Measurements from ENCODE around the gene RPS6KA3. TPM values are rescaled to one million over a fixed set of nuclear protein-coding genes. Genes with fewer than 3 reads are reported as not detected.
A peak's percentile ranks its signal among the peaks of the same experiment; 100 is the strongest.

RPS6KA3 gene
- total and polyA plus RNA-seq, 9 of the 15 experiments (the other 6 are each of a cell fraction or from before 2014, with no cell fraction given), result 10.9 to 61.9 (median 37.4) TPM

GRCh38 chrX:20159797-20160385 lies 106.8 kb downstream of the RPS6KA3 start:
- Histone ChIP-seq H3K36me3 (ENCODE audit: control insufficient read depth, insufficient read depth, low read length) (peaks cover 62% of the 10 kb centered on the region), H3K27me3 (ENCODE audit: control insufficient read depth in 2 of 2, insufficient read depth in 2 of 2, low read length in 2 of 2) (no peaks in the 10 kb centered on the region), H3K79me2 (ENCODE audit: control insufficient read depth, insufficient read depth, low read length) (no peaks in the 10 kb centered on the region), H3K9ac (ENCODE audit: insufficient read depth in 1 of 2, low read depth in 2 of 2, low read length in 2 of 2) (no peak overlapping the region), H3K27ac (ENCODE audit: extremely low read depth, low read depth, low read length) (no peak overlapping the region), H3K9me1 (ENCODE audit: control insufficient read depth, insufficient read depth, low read length) (no peaks in the 10 kb centered on the region), H3K4me2 (ENCODE audit: insufficient read depth, low read length) (no peak overlapping the region), H4K20me1 (replicated peaks; ENCODE audit: control insufficient read depth, insufficient read depth, low read length) (no peaks in the 10 kb centered on the region), H3K4me3 (no peak overlapping the region), H3K4me1 (replicated peaks in 1 of 2; ENCODE audit: control insufficient read depth in 2 of 2, insufficient read depth in 2 of 2, low read length in 2 of 2) (no peaks in the 10 kb centered on the region), H2AFZ (ENCODE audit: low read depth, low read length) (no peak overlapping the region), H3K9me3 (replicated peaks; ENCODE audit: control insufficient read depth, insufficient read depth, low read depth, low read length) (no peaks in the 10 kb centered on the region)
- ChIA-PET CTCF (ENCODE audit: low intra/inter-chr PET ratio) (no interaction called here), POLR2A (interaction anchor here (1.5 kb wide), 1 partner anchor 17 kb away, joined by 3 read pairs; no protein-coding TSS in a partner anchor)
- BruUV-seq (replicated peaks), result no TSS peak
- WGBS (ENCODE audit: insufficient coverage, low coverage, missing lambda C conversion rate), result 90% methylated on average over 4 of the region's 4 CpGs
- TF ChIP-seq KHSRP (IDR thresholded peaks at IDR 0.05) (no peak), ZNF561 (CRISPR knock-in tag; conservative IDR thresholded peaks at IDR 0.05) (no peak)
- in situ Hi-C loops (cut with MboI), result no loop called here
- DNase-seq (ENCODE audit: extremely low read depth in 1 of 4, low spot score in 3 of 4) (no peak), ATAC-seq (no peak), FAIRE-seq (no peak)
- intact Hi-C loops (cut with micrococcal nuclease), result no loop called here

GRCh38 chrX:20151689-20152088 lies 115.0 kb downstream of the RPS6KA3 start:
- no peak for DNase-seq (ENCODE audit: extremely low read depth in 1 of 4, low spot score in 3 of 4)
- TSS peak; percentile 7 for BruUV-seq (replicated peaks)
- no peaks in the 10 kb centered on the region for H4K20me1 ChIP-seq (replicated peaks; ENCODE audit: control insufficient read depth, insufficient read depth, low read length)
- no peak overlapping the region for H2AFZ ChIP-seq (ENCODE audit: low read depth, low read length)
- peaks cover 44% of the 10 kb centered on the region for H3K36me3 ChIP-seq (ENCODE audit: control insufficient read depth, insufficient read depth, low read length)
- no peak overlapping the region for H3K27ac ChIP-seq (ENCODE audit: extremely low read depth, low read depth, low read length)
- H3K9me1 ChIP-seq (ENCODE audit: control insufficient read depth, insufficient read depth, low read length), result no peaks in the 10 kb centered on the region
- H3K9ac ChIP-seq (ENCODE audit: insufficient read depth in 1 of 2, low read depth in 2 of 2, low read length in 2 of 2), result no peak overlapping the region
- no peaks in the 10 kb centered on the region for H3K9me3 ChIP-seq (replicated peaks; ENCODE audit: control insufficient read depth, insufficient read depth, low read depth, low read length)
- H3K79me2 ChIP-seq (ENCODE audit: control insufficient read depth, insufficient read depth, low read length), result no peaks in the 10 kb centered on the region
- H3K27me3 ChIP-seq (ENCODE audit: control insufficient read depth in 2 of 2, insufficient read depth in 2 of 2, low read length in 2 of 2), result no peaks in the 10 kb centered on the region
- no peak overlapping the region for H3K4me2 ChIP-seq (ENCODE audit: insufficient read depth, low read length)
- no peaks in the 10 kb centered on the region for H3K4me1 ChIP-seq (replicated peaks in 1 of 2; ENCODE audit: control insufficient read depth in 2 of 2, insufficient read depth in 2 of 2, low read length in 2 of 2)
- WGBS (ENCODE audit: insufficient coverage, low coverage, missing lambda C conversion rate), result 93% methylated on average over 3 of the region's 3 CpGs
- FAIRE-seq, result no peak
- intact Hi-C loops (cut with micrococcal nuclease) (no loop called here), in situ Hi-C loops (cut with MboI) (no loop called here)
- H3K4me3 ChIP-seq, result no peak overlapping the region
- ATAC-seq, result no peak
- ChIA-PET CTCF (ENCODE audit: low intra/inter-chr PET ratio) (no interaction called here), POLR2A (no interaction called here)
- TF ChIP-seq MAFG (tag; conservative IDR thresholded peaks at IDR 0.05), result no peak
- no peak for TF ChIP-seq ETV6 (IDR thresholded peaks at IDR 0.05; ENCODE audit: borderline replicate concordance in 1 of 2, low read depth in 2 of 2, low read length in 1 of 2)
- no peak for TF ChIP-seq ETV6 (CRISPR knock-in tag; IDR thresholded peaks at IDR 0.05; ENCODE audit: borderline replicate concordance)
- TF ChIP-seq ZNF175 (CRISPR knock-in tag; IDR thresholded peaks at IDR 0.05; ENCODE audit: low read depth), result no peak
- no peak for TF ChIP-seq DIDO1 (tag; IDR thresholded peaks at IDR 0.05; ENCODE audit: low read depth)
- no peak for TF ChIP-seq ZNF584 (CRISPR knock-in tag; IDR thresholded peaks at IDR 0.05; ENCODE audit: low read depth)
- TF ChIP-seq ZKSCAN1 (IDR thresholded peaks at IDR 0.05; ENCODE audit: low read depth, low read length), result no peak
- TF ChIP-seq PTTG1 (tag; IDR thresholded peaks at IDR 0.05; ENCODE audit: low read depth), result no peak
- TF ChIP-seq E2F6 (IDR thresholded peaks at IDR 0.05; ENCODE audit: borderline replicate concordance in 1 of 2, extremely low read depth in 1 of 2, insufficient read depth in 1 of 2, insufficient read length in 1 of 2, low read depth in 1 of 2, low read length in 1 of 2, poor library complexity in 1 of 2, severe bottlenecking in 1 of 2), result no peak
- no peak for TF ChIP-seq HNRNPK (IDR thresholded peaks at IDR 0.05; ENCODE audit: low read depth, low read length, poor library complexity, severe bottlenecking)
- TF ChIP-seq MEIS2 (IDR thresholded peaks at IDR 0.05; ENCODE audit: partially characterized antibody), result no peak
- no peak for TF ChIP-seq TAF9B (IDR thresholded peaks at IDR 0.05; ENCODE audit: partially characterized antibody)
